Panc1 (cell line): Measurements from ENCODE around the gene IFNE. TPM values are rescaled to one million over a fixed set of nuclear protein-coding genes. Genes with fewer than 3 reads are reported as not detected.

Experiments
- ATAC-seq: fragments of 200-7000 bp; cut with Tn5 transposase; 2 replicates; pipeline ENCODE4 v1.9.1; 2020; ENCODE audit warnings: mild to moderate bottlenecking, moderate library complexity
- BruUV-seq: library from RNA; stranded (reverse); fragments of 400-500 nt; replicated peaks from 2 replicates; lab custom pipeline; 2021; lab: Mats Ljungman, UMichigan
- CTCF ChIA-PET: fragments of 300-600 bp; sonication (Branson Sonifier 250); formaldehyde crosslinking; loops from one replicate; lab custom pipeline; 2022; ENCODE audit warnings: antibody characterized with exemption; lab: Charles Lee
- POLR2A ChIA-PET: fragments of 300-600 bp; sonication (Branson Sonifier 250); formaldehyde crosslinking; loops from one replicate; lab custom pipeline; 2022; ENCODE audit warnings: antibody characterized with exemption; lab: Charles Lee
- DNase-seq: peaks from one replicate; pipeline ENCODE4 v3.0.0-alpha.2; 2010; ENCODE audit warnings: low read depth, low spot score
- H3K27ac ChIP-seq: 2 replicates; pipeline ENCODE4 v1.5.1; 2011; ENCODE audit warnings: mild to moderate bottlenecking, low read length, inconsistent platforms
- H3K27me3 ChIP-seq: fragments of 200-500 bp; sonication (Bioruptor generic); 2 replicates; pipeline ENCODE4 v1.6.0; 2014; ENCODE audit warnings: low read length, inconsistent platforms; ENCODE audit not compliant: control insufficient read depth, insufficient read depth
- H3K36me3 ChIP-seq: fragments of 200-500 bp; sonication (Bioruptor generic); 2 replicates; pipeline ENCODE4 v1.5.1; 2014; ENCODE audit warnings: inconsistent platforms, mild to moderate bottlenecking, low read length, moderate library complexity; ENCODE audit not compliant: control insufficient read depth, insufficient read depth
- H3K4me1 ChIP-seq: 2 replicates; pipeline ENCODE4 v1.5.1; 2011; ENCODE audit warnings: inconsistent platforms, mild to moderate bottlenecking, low read length, moderate library complexity; ENCODE audit not compliant: control insufficient read depth, insufficient read depth
- H3K4me3 ChIP-seq, 2 experiments: 2 replicates each; pipeline ENCODE4 v1.5.1; 2011 to 2012; ENCODE audit warnings: low read depth in 2 of 2, low read length in 2 of 2, mild to moderate bottlenecking in 2 of 2, inconsistent platforms in 1 of 2, moderate library complexity in 1 of 2
- H3K9me3 ChIP-seq: fragments of 200-500 bp; sonication (Bioruptor generic); 2 replicates; pipeline ENCODE4 v1.5.1; 2014; ENCODE audit warnings: low read depth, mild to moderate bottlenecking, inconsistent platforms, low read length, moderate library complexity; ENCODE audit not compliant: control insufficient read depth, insufficient read depth
- POLR2AphosphoS5 ChIP-seq: IDR thresholded peaks from 2 replicates; pipeline ENCODE4 v1.6.1; 2012; ENCODE audit warnings: mild to moderate bottlenecking, low read depth, low read length, moderate library complexity
- REST ChIP-seq, 2 experiments: IDR thresholded peaks; 2 replicates each; pipeline ENCODE4 v1.6.1; 2011 to 2012; ENCODE audit warnings: low read depth in 2 of 2, control low read depth in 1 of 2, low read length in 1 of 2, mild to moderate bottlenecking in 1 of 2, moderate library complexity in 1 of 2; ENCODE audit not compliant: insufficient read depth in 1 of 2
- SIN3A ChIP-seq: IDR thresholded peaks from 2 replicates; pipeline ENCODE4 v1.6.1; 2012; ENCODE audit warnings: low read depth, mild to moderate bottlenecking, low read length, moderate library complexity, borderline replicate concordance; ENCODE audit not compliant: insufficient read depth
- TCF7L2 ChIP-seq: IDR thresholded peaks from 2 replicates; pipeline ENCODE4 v1.6.1; 2011; ENCODE audit warnings: mild to moderate bottlenecking, low read depth, low read length, inconsistent platforms
- in situ Hi-C: cut with HindIII; loops from 2 replicates; pipeline ENCODE4 v1.10.0; 2016; ENCODE audit warnings: low sequenced_read_pairs, low pct_unique_long_range_greater_than_20kb
- intact Hi-C: fragments of 100-400 bp; cut with micrococcal nuclease; formaldehyde crosslinking; loops from one replicate; pipeline ENCODE4 v1.10.0; 2022; ENCODE audit not compliant: unreplicated experiment
- total RNA-seq: library from RNA; stranded (reverse); gene quantifications from one replicate; pipeline ENCODE4 v1.2.1, GENCODE V29; 2021; ENCODE audit not compliant: unreplicated experiment

Gene IFNE
- total RNA-seq, 1 experiment from 2014 or later: 0.44 TPM

- intact Hi-C loops (no loop called here), in situ Hi-C loops (no loop called here)
- H3K27ac ChIP-seq: no peak overlapping the region
- ChIA-PET CTCF (no interaction called here), POLR2A (no interaction called here)
- ATAC-seq: peak; percentile 33
- H3K4me3 ChIP-seq: no peak overlapping the region
- TF ChIP-seq TCF7L2 (no peak), POLR2AphosphoS5 (no peak), REST (IDR thresholded peaks at IDR 0.05; ENCODE audit: insufficient read depth in 1 of 2, low read depth in 2 of 2, low read length in 1 of 2) (no peak), SIN3A (no peak)
- DNase-seq: no peak
- H3K27me3 ChIP-seq: no peaks in the 10 kb centered on the region
- no peaks in the 10 kb centered on the region for H3K9me3 ChIP-seq
- no TSS peak for BruUV-seq
- H3K4me1 ChIP-seq: peaks cover 9% of the 10 kb centered on the region
- H3K36me3 ChIP-seq: peaks cover 8% of the 10 kb centered on the region; the same call in 1 of the 2 replicates
Measured at GRCh38 chr9:21527579-21527978, 45.5 kb upstream of the IFNE start.

GRCh38 chr9:21525174-21525573 is 43.1 kb upstream of the IFNE start:
- ATAC-seq (no peak), DNase-seq (no peak)
- intact Hi-C loops (no loop called here), in situ Hi-C loops (no loop called here)
- no peak overlapping the region for H3K27ac ChIP-seq
- no peak for TF ChIP-seq REST (IDR thresholded peaks at IDR 0.05; ENCODE audit: insufficient read depth in 1 of 2, low read depth in 2 of 2, low read length in 1 of 2)
- H3K27me3 ChIP-seq: no peaks in the 10 kb centered on the region
- POLR2A ChIA-PET: no interaction called here
- CTCF ChIA-PET: no interaction called here
- BruUV-seq: no TSS peak
- H3K4me3 ChIP-seq: no peak overlapping the region
- peaks cover 4% of the 10 kb centered on the region; the same call in 1 of the 2 replicates for H3K36me3 ChIP-seq
- no peaks in the 10 kb centered on the region for H3K9me3 ChIP-seq
- no peaks in the 10 kb centered on the region for H3K4me1 ChIP-seq
